Caki2 (cell line): Measurements from ENCODE around the gene OSER1. TPM values are rescaled to one million over a fixed set of nuclear protein-coding genes. Genes with fewer than 3 reads are reported as not detected.
A peak's percentile ranks its signal among the peaks of the same experiment; 100 is the strongest.
"Not testable (repeated sequence)": the region's sequence is repeated elsewhere in the genome, so short reads cannot be mapped to it uniquely, and the experiment has no call there.

Experiments
- DNase-seq: peaks from one replicate; pipeline ENCODE4 v3.0.0-alpha.2; 2015; ENCODE audit warnings: low read depth
- in situ Hi-C: cut with HindIII; loops from 2 replicates; pipeline ENCODE4 v1.10.0; 2016; ENCODE audit warnings: low sequenced_read_pairs, low pct_unique_long_range_greater_than_20kb, mixed read lengths
- total RNA-seq: library from RNA; depleted of rRNA; stranded (reverse); fragments of >200 nt; shearing (Covaris generic); gene quantifications from 2 replicates; pipeline ENCODE4 v1.2.3, GENCODE V29; 2014; ENCODE audit warnings: low replicate concordance; rRNA removed

Gene OSER1
- 72.4 and 79.6 TPM in 2 replicates for total RNA-seq

- peak; percentile 99 for DNase-seq
- in situ Hi-C loops, result no loop called here
These were observed at the start of gene OSER1 for GRCh38 chr20:44210406-44211176. OSER1 (minus strand) TSS chr20:44210771; CDS start chr20:44206957, 3,814 bp downstream.

GRCh38 chr20:44258226-44258890, 47.8 kb upstream of the OSER1 start:
- in situ Hi-C loops, result no loop called here
- DNase-seq, result no peak

GRCh38 chr20:44256961-44257360, 46.4 kb upstream of the OSER1 start:
- no peak for DNase-seq
- in situ Hi-C loops, result no loop called here

- in situ Hi-C loops, result no loop called here
- no peak for DNase-seq
These were observed 45.4 kb upstream of the OSER1 start for GRCh38 chr20:44255942-44256341.

- in situ Hi-C loops, result no loop called here
- DNase-seq, result no peak
These were observed 43.5 kb upstream of the OSER1 start for GRCh38 chr20:44254073-44254472.

GRCh38 chr20:44253528-44253927, 43.0 kb upstream of the OSER1 start:
- no peak for DNase-seq
- in situ Hi-C loops, result no loop called here

GRCh38 chr20:44251284-44251683, 40.7 kb upstream of the OSER1 start:
- in situ Hi-C loops, result no loop called here
- DNase-seq, result no peak

- in situ Hi-C loops, result no loop called here
- no peak for DNase-seq
These were observed 37.8 kb upstream of the OSER1 start for GRCh38 chr20:44248410-44248759.

GRCh38 chr20:44247586-44248409, 37.2 kb upstream of the OSER1 start:
- in situ Hi-C loops, result no loop called here
- DNase-seq, result peak; percentile 50

GRCh38 chr20:44247131-44247571, 36.6 kb upstream of the OSER1 start, which contains the start of gene GDAP1L1:
GDAP1L1 (plus strand) TSS chr20:44247308; CDS start chr20:44247335, 27 bp downstream.
- DNase-seq, result no peak
- in situ Hi-C loops, result no loop called here

GRCh38 chr20:44245977-44246376, 35.4 kb upstream of the OSER1 start:
- in situ Hi-C loops, result no loop called here
- no peak for DNase-seq

- in situ Hi-C loops, result no loop called here
- DNase-seq, result no peak
These were observed 31.2 kb upstream of the OSER1 start for GRCh38 chr20:44241796-44242195.

GRCh38 chr20:44236840-44237239, 26.3 kb upstream of the OSER1 start:
- DNase-seq, in situ Hi-C loops: not testable (repeated sequence)

- in situ Hi-C loops, result no loop called here
These were observed 25.1 kb upstream of the OSER1 start for GRCh38 chr20:44235702-44236101.

GRCh38 chr20:44234566-44235317, 24.2 kb upstream of the OSER1 start:
- in situ Hi-C loops, result no loop called here
- DNase-seq, result no peak

More at GRCh38 chr20:44235702-44236101, 25.1 kb upstream of the OSER1 start:
- no peak for DNase-seq

- in situ Hi-C loops, result no loop called here
These were observed 23.0 kb upstream of the OSER1 start for GRCh38 chr20:44233436-44234016.

GRCh38 chr20:44232469-44232856, 21.9 kb upstream of the OSER1 start:
- in situ Hi-C loops, result not testable (repeated sequence)

More at GRCh38 chr20:44233436-44234016, 23.0 kb upstream of the OSER1 start:
- DNase-seq, result no peak

More at GRCh38 chr20:44232469-44232856, 21.9 kb upstream of the OSER1 start:
- not testable (repeated sequence) for DNase-seq
